ENCODE results near the gene GABARAPL2. TPM values are rescaled to one million over a fixed set of nuclear protein-coding genes. Genes with fewer than 3 reads are reported as not detected.
"Not testable (repeated sequence)": the region's sequence is repeated elsewhere in the genome, so short reads cannot be mapped to it uniquely, and the experiment has no call there.

Gene GABARAPL2
- total RNA-seq, 2 donors from 2014 or later = 51.5 to 75.9 TPM

- no peaks in the 10 kb centered on the region for H3K36me3 Mint-ChIP-seq
- H3K4me1 Mint-ChIP-seq (ENCODE audit: low read depth in 2 of 2) = peaks cover 5 to 8% of the 10 kb centered on the region in 2 donors
- no peak overlapping the region for H3K4me3 Mint-ChIP-seq
- no peak for DNase-seq (ENCODE audit: low spot score)
- no peak overlapping the region for H3K27ac Mint-ChIP-seq
- H3K9me3 Mint-ChIP-seq = no peaks in the 10 kb centered on the region
- H3K27me3 Mint-ChIP-seq = no peaks in the 10 kb centered on the region
- ATAC-seq = no peak
Measured at GRCh38 chr16:75590920-75591843, 25.0 kb downstream of the GABARAPL2 start.

GRCh38 chr16:75591927-75592326 lies 25.7 kb downstream of the GABARAPL2 start:
- not testable (repeated sequence) for H3K27me3 Mint-ChIP-seq; H3K27ac Mint-ChIP-seq; H3K4me1 Mint-ChIP-seq (ENCODE audit: low read depth in 2 of 2); H3K36me3 Mint-ChIP-seq; H3K9me3 Mint-ChIP-seq; DNase-seq (ENCODE audit: low spot score); ATAC-seq; H3K4me3 Mint-ChIP-seq

GRCh38 chr16:75593308-75593707 lies 27.1 kb downstream of the GABARAPL2 start:
- Mint-ChIP-seq H3K27ac (no peak overlapping the region), H3K4me1 (ENCODE audit: low read depth in 2 of 2) (peaks cover 5 to 8% of the 10 kb centered on the region in 2 donors), H3K9me3 (no peaks in the 10 kb centered on the region), H3K27me3 (no peaks in the 10 kb centered on the region), H3K4me3 (no peak overlapping the region), H3K36me3 (peaks cover 5% of the 10 kb centered on the region)
- DNase-seq (ENCODE audit: low spot score) (no peak), ATAC-seq (no peak)

- H3K27me3 Mint-ChIP-seq = no peaks in the 10 kb centered on the region
- no peaks in the 10 kb centered on the region for H3K9me3 Mint-ChIP-seq
- peak overlapping the region; percentile 56 to 63 for H3K27ac Mint-ChIP-seq
- H3K4me3 Mint-ChIP-seq = no peak overlapping the region
- DNase-seq (ENCODE audit: low spot score) (no peak), ATAC-seq (peak; percentile 60 to 66)
- H3K4me1 Mint-ChIP-seq (ENCODE audit: low read depth in 2 of 2) = peaks cover 5 to 8% of the 10 kb centered on the region in 2 donors
- peaks cover 5% of the 10 kb centered on the region for H3K36me3 Mint-ChIP-seq
Measured at GRCh38 chr16:75593825-75594820, 27.9 kb downstream of the GABARAPL2 start.

- no peaks in the 10 kb centered on the region for H3K9me3 Mint-ChIP-seq
- H3K27ac Mint-ChIP-seq = no peak overlapping the region
- H3K4me1 Mint-ChIP-seq (ENCODE audit: low read depth in 2 of 2) = peaks cover under 1 to 2% of the 10 kb centered on the region in 2 donors
- H3K36me3 Mint-ChIP-seq = peaks cover 20% of the 10 kb centered on the region
- ATAC-seq (no peak), DNase-seq (ENCODE audit: low spot score) (no peak)
- no peaks in the 10 kb centered on the region for H3K27me3 Mint-ChIP-seq
- H3K4me3 Mint-ChIP-seq = no peak overlapping the region
Measured at GRCh38 chr16:75599452-75600277, 33.5 kb downstream of the GABARAPL2 start.

GRCh38 chr16:75603241-75603640 lies 37.1 kb downstream of the GABARAPL2 start:
- ATAC-seq (no peak), DNase-seq (ENCODE audit: low spot score) (no peak)
- Mint-ChIP-seq H3K4me3 (no peak overlapping the region), H3K9me3 (no peaks in the 10 kb centered on the region), H3K36me3 (peaks cover 22% of the 10 kb centered on the region), H3K4me1 (ENCODE audit: low read depth in 2 of 2) (no peaks in the 10 kb centered on the region), H3K27me3 (no peaks in the 10 kb centered on the region), H3K27ac (no peak overlapping the region)

- DNase-seq (ENCODE audit: low spot score) (no peak), ATAC-seq (no peak)
- Mint-ChIP-seq H3K27ac (no peak overlapping the region), H3K4me1 (ENCODE audit: low read depth in 2 of 2) (no peaks in the 10 kb centered on the region), H3K9me3 (no peaks in the 10 kb centered on the region), H3K36me3 (peaks cover 22% of the 10 kb centered on the region), H3K27me3 (no peaks in the 10 kb centered on the region), H3K4me3 (no peak overlapping the region)
Measured at GRCh38 chr16:75606507-75606906, 40.3 kb downstream of the GABARAPL2 start.

- Mint-ChIP-seq H3K9me3 (no peaks in the 10 kb centered on the region), H3K36me3 (peaks cover 20% of the 10 kb centered on the region), H3K4me3 (no peak overlapping the region), H3K27me3 (no peaks in the 10 kb centered on the region), H3K27ac (no peak overlapping the region), H3K4me1 (ENCODE audit: low read depth in 2 of 2) (peaks cover 4 to 20% of the 10 kb centered on the region in 2 donors)
- DNase-seq (ENCODE audit: low spot score) (no peak), ATAC-seq (no peak)
Measured at GRCh38 chr16:75614066-75614897, 48.1 kb downstream of the GABARAPL2 start.

- Mint-ChIP-seq H3K4me1 (ENCODE audit: low read depth in 2 of 2) (peaks cover 10 to 27% of the 10 kb centered on the region in 2 donors), H3K27ac (peak overlapping the region in 1 of 2 donors; percentile 74), H3K4me3 (peak overlapping the region; percentile 36), H3K9me3 (no peaks in the 10 kb centered on the region), H3K27me3 (no peaks in the 10 kb centered on the region), H3K36me3 (peaks cover 20% of the 10 kb centered on the region)
- DNase-seq (ENCODE audit: low spot score) = no peak
- ATAC-seq = no peak
Measured at GRCh38 chr16:75615619-75616018, 49.4 kb downstream of the GABARAPL2 start.

- H3K36me3 Mint-ChIP-seq = peaks cover 20% of the 10 kb centered on the region
- H3K27me3 Mint-ChIP-seq = no peaks in the 10 kb centered on the region
- ATAC-seq (peak; percentile 69 to 87), DNase-seq (ENCODE audit: low spot score) (no peak)
- no peaks in the 10 kb centered on the region for H3K9me3 Mint-ChIP-seq
- H3K4me1 Mint-ChIP-seq (ENCODE audit: low read depth in 2 of 2) = peaks cover 18 to 37% of the 10 kb centered on the region in 2 donors
- H3K4me3 Mint-ChIP-seq = peak overlapping the region; percentile 36
- H3K27ac Mint-ChIP-seq = peak overlapping the region; percentile 17 to 74
Measured at GRCh38 chr16:75616521-75617010, 50.4 kb downstream of the GABARAPL2 start.

- H3K27me3 Mint-ChIP-seq = no peaks in the 10 kb centered on the region
- DNase-seq (ENCODE audit: low spot score) (no peak), ATAC-seq (no peak)
- peaks cover 20 to 42% of the 10 kb centered on the region in 2 donors for H3K4me1 Mint-ChIP-seq (ENCODE audit: low read depth in 2 of 2)
- H3K27ac Mint-ChIP-seq = peak overlapping the region; percentile 17 to 74
- H3K9me3 Mint-ChIP-seq = no peaks in the 10 kb centered on the region
- H3K4me3 Mint-ChIP-seq = peak overlapping the region; percentile 36
- peaks cover 20% of the 10 kb centered on the region for H3K36me3 Mint-ChIP-seq
Measured at GRCh38 chr16:75617121-75617520, 50.9 kb downstream of the GABARAPL2 start.

GRCh38 chr16:75618780-75619179 lies 52.6 kb downstream of the GABARAPL2 start:
- DNase-seq (ENCODE audit: low spot score) (no peak), ATAC-seq (no peak)
- Mint-ChIP-seq H3K27me3 (no peaks in the 10 kb centered on the region), H3K9me3 (no peaks in the 10 kb centered on the region), H3K4me1 (ENCODE audit: low read depth in 2 of 2) (peaks cover 20 to 45% of the 10 kb centered on the region in 2 donors), H3K27ac (no peak overlapping the region), H3K36me3 (peaks cover 16% of the 10 kb centered on the region), H3K4me3 (peak overlapping the region; percentile 1)

Measured in natural killer cell treated with Interleukin-12 subunit alpha and Interleukin-12 subunit beta and Interleukin-15 and Interleukin-18, amount 100 ng/mL, for 72 hours (primary cell).